ENCODE data around the gene EFEMP2.

EFEMP2 gene

DNA sequence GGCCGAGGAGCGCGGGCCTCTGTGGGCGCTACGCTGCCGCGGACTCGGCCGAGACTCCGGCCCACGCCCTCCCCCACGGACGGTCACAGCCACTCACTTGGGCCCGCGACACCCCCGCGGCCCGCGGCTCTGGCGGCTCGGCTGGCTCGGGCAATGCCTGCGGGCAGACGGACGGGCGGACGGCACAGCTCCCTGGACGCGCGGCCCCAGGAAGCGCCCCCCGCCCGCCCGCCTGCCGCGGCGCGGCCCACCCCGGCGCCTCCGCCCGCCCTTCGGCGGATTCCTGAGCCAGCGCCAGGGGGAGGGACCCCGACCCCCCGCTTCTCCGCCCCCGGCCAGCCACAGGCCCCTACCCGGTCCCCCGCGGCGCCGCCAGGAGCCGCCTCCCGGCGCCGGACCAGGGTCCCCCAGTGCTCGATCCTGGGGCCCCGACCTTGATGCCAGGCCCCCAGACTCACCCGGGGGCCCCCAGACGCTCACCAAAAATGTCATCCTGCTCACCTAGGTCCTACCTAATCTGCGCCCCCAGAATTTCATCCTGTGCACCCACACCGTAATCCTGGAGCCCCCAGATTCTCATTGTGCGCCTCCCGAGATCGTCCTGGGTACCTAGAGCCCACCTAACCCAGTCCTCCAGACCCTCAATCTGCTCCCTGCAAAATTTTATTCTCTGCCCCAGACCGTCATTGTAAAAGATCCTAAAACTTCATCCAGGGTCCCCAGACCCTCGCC is at the start of gene EFEMP2:
Gene EFEMP2, minus strand, starts transcription at position 215 of the 732 bp plus-strand sequence. CDS start 446 bp downstream, outside the sequence.
- no peaks in the 10 kb centered on the region for H3K27me3 ChIP-seq
- peaks cover 7% of the 10 kb centered on the region for H3K36me3 ChIP-seq
- peaks cover 36 to 41% of the 10 kb centered on the region in 2 experiments for H3K4me1 ChIP-seq (ENCODE audit: control insufficient read depth in 1 of 2, insufficient read depth in 1 of 2, low read depth in 1 of 2, low read length in 1 of 2)
- peak within 1 kb of the TSS; percentile 76 for H3K27ac ChIP-seq
- H3K4me3 ChIP-seq (ENCODE audit: low read depth in 1 of 2, low read length in 1 of 2): peak within 1 kb of the TSS; percentile 91
- no peaks in the 10 kb centered on the region for H3K9me3 ChIP-seq
- TF ChIP-seq, protein P1, sequence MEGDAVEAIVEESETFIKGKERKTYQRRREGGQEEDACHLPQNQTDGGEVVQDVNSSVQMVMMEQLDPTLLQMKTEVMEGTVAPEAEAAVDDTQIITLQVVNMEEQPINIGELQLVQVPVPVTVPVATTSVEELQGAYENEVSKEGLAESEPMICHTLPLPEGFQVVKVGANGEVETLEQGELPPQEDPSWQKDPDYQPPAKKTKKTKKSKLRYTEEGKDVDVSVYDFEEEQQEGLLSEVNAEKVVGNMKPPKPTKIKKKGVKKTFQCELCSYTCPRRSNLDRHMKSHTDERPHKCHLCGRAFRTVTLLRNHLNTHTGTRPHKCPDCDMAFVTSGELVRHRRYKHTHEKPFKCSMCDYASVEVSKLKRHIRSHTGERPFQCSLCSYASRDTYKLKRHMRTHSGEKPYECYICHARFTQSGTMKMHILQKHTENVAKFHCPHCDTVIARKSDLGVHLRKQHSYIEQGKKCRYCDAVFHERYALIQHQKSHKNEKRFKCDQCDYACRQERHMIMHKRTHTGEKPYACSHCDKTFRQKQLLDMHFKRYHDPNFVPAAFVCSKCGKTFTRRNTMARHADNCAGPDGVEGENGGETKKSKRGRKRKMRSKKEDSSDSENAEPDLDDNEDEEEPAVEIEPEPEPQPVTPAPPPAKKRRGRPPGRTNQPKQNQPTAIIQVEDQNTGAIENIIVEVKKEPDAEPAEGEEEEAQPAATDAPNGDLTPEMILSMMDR (IDR thresholded peaks at IDR 0.05): no peak

DNA sequence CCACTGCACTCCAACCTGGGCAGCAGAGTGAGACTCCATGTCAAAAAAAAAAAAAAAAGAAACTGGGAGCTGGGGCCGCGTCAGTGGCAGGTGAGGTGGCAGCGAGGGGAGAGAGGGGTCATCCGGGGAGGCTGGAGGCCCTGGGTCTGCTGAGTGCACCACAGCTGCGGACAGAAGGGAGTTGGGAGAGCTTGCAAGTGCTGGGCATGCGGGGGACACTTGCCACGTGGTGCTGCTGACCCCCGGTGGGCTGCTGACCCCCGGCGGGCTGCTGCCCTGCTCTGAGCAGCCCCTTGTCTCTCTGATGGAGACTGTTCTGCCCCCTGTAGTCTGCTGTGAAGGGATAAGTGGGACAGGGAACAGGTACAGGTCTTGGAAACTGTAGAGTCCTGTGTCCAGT is 49.3 kb upstream of the EFEMP2 start:
- H3K4me3 ChIP-seq (ENCODE audit: low read depth in 1 of 2, low read length in 1 of 2): no peak overlapping the region
- H3K36me3 ChIP-seq: peaks cover 29% of the 10 kb centered on the region
- TF ChIP-seq, protein P1 (IDR thresholded peaks at IDR 0.05): no peak
- peaks cover 33 to 35% of the 10 kb centered on the region in 2 experiments for H3K4me1 ChIP-seq (ENCODE audit: control insufficient read depth in 1 of 2, insufficient read depth in 1 of 2, low read depth in 1 of 2, low read length in 1 of 2)
- no peaks in the 10 kb centered on the region for H3K27me3 ChIP-seq
- no peak overlapping the region for H3K27ac ChIP-seq
- H3K9me3 ChIP-seq: no peaks in the 10 kb centered on the region

- Histone ChIP-seq H3K36me3 (peaks cover 31% of the 10 kb centered on the region), H3K4me3 (ENCODE audit: low read depth in 1 of 2, low read length in 1 of 2) (no peak overlapping the region), H3K27me3 (no peaks in the 10 kb centered on the region), H3K4me1 (ENCODE audit: control insufficient read depth in 1 of 2, insufficient read depth in 1 of 2, low read depth in 1 of 2, low read length in 1 of 2) (peaks cover 41 to 43% of the 10 kb centered on the region in 2 experiments), H3K27ac (no peak overlapping the region), H3K9me3 (no peaks in the 10 kb centered on the region)
- TF ChIP-seq, protein P1 (IDR thresholded peaks at IDR 0.05): no peak
These were observed 48.5 kb upstream of the EFEMP2 start for GRCh38 chr11:65921033-65921555.

- H3K4me3 ChIP-seq (ENCODE audit: low read depth in 1 of 2, low read length in 1 of 2): peak overlapping the region; percentile 60 to 96
- peaks cover 31% of the 10 kb centered on the region for H3K36me3 ChIP-seq
- TF ChIP-seq, protein P1 (IDR thresholded peaks at IDR 0.05): no peak
- H3K9me3 ChIP-seq: no peaks in the 10 kb centered on the region
- peaks cover 48 to 50% of the 10 kb centered on the region in 2 experiments for H3K4me1 ChIP-seq (ENCODE audit: control insufficient read depth in 1 of 2, insufficient read depth in 1 of 2, low read depth in 1 of 2, low read length in 1 of 2)
- H3K27ac ChIP-seq: peak overlapping the region; percentile 92
- H3K27me3 ChIP-seq: no peaks in the 10 kb centered on the region
These were observed 47.8 kb upstream of the EFEMP2 start for GRCh38 chr11:65920372-65920802.

- Histone ChIP-seq H3K36me3 (peaks cover 31% of the 10 kb centered on the region), H3K9me3 (no peaks in the 10 kb centered on the region), H3K27ac (peak overlapping the region; percentile 92), H3K4me3 (ENCODE audit: low read depth in 1 of 2, low read length in 1 of 2) (peak overlapping the region; percentile 60 to 96), H3K4me1 (ENCODE audit: control insufficient read depth in 1 of 2, insufficient read depth in 1 of 2, low read depth in 1 of 2, low read length in 1 of 2) (peaks cover 52 to 56% of the 10 kb centered on the region in 2 experiments), H3K27me3 (no peaks in the 10 kb centered on the region)
- TF ChIP-seq, protein P1 (IDR thresholded peaks at IDR 0.05): no peak
These were observed 47.2 kb upstream of the EFEMP2 start for GRCh38 chr11:65919573-65920371.

All from neutrophil (primary cell).